Stomach (tissue), 9 donors: ENCODE data around the gene GAD1. TPM values are rescaled to one million over a fixed set of nuclear protein-coding genes. Genes with fewer than 3 reads are reported as not detected.

Experiments used
- DNase-seq, 2 donors: peaks; one replicate each; pipeline versions ENCODE4 v3.0.0 to v3.0.0-alpha.2; 2013 to 2019
- H3K27ac ChIP-seq, 5 donors: fragments of 200-600 bp in 4 of 5; sonication (generic) in 4 of 5; one replicate each; pipeline ENCODE4 v1.5.1; 2013 to 2019; ENCODE audit warnings: mild to moderate bottlenecking in 1 of 5, moderate library complexity in 1 of 5
- H3K27me3 ChIP-seq, 3 donors: fragments of 200-600 bp; sonication (generic); one replicate each; pipeline ENCODE4 v1.5.1; 2017 to 2019; ENCODE audit warnings: mixed run types in 1 of 3
- H3K36me3 ChIP-seq, 4 donors: fragments of 200-600 bp; sonication (generic); 1 replicate in 3 of 4; 2 replicates in 1 of 4; pipeline ENCODE4 v1.5.1; 2016 to 2019
- H3K4me1 ChIP-seq, 4 donors: fragments of 200-600 bp; sonication (generic); one replicate each; pipeline ENCODE4 v1.5.1; 2016 to 2019
- H3K4me3 ChIP-seq, 4 donors: fragments of 200-600 bp; sonication (generic) in 3 of 4; one replicate each; pipeline ENCODE4 v1.5.1; 2016 to 2019; ENCODE audit warnings: mild to moderate bottlenecking in 1 of 4
- H3K9me3 ChIP-seq, 4 donors: fragments of 200-600 bp; sonication (generic); one replicate each; pipeline ENCODE4 v1.5.1; 2016 to 2019
- EP300 ChIP-seq: sonication (generic); formaldehyde crosslinking; IDR thresholded peaks from one replicate; pipeline ENCODE4 v1.6.1; 2017; ENCODE audit warnings: antibody characterized with exemption
- POLR2A ChIP-seq, 4 donors: fragments of 450-650 bp; IDR thresholded peaks; one replicate each; pipeline ENCODE4 v1.6.1; 2016; ENCODE audit warnings: antibody characterized with exemption in 4 of 4, control low read depth in 2 of 4, mild to moderate bottlenecking in 1 of 4, moderate library complexity in 1 of 4
- POLR2AphosphoS5 ChIP-seq, 3 donors: sonication (generic); formaldehyde crosslinking; IDR thresholded peaks; one replicate each; pipeline ENCODE4 v1.6.1; 2016; ENCODE audit warnings: antibody characterized with exemption in 3 of 3
- WGBS, 5 donors: extraction: QIAGEN DNeasy Blood & Tissue Kit in 3 of 5; methylation state at CpG; one replicate each; pipeline versions ENCODE4 v1.1.5 to v1.1.7; 2013 to 2018; 5-methylcytosine and 5-hydroxymethylcytosine counted together
- intact Hi-C: fragments of 100-400 bp; cut with DNase I; formaldehyde crosslinking; loops from one replicate; pipeline ENCODE4 v1.15.1; 2023; ENCODE audit warnings: low total_unique reads
- polyA plus RNA-seq, 3 donors: library from polyadenylated mRNA; stranded (reverse); fragments of 200-250 nt; gene quantifications; one replicate each; pipeline ENCODE4 v1.2.3, GENCODE V29; 2013
- total RNA-seq, 5 donors: library from RNA; depleted of rRNA; stranded (reverse); fragments of >200 nt; gene quantifications; one replicate each; pipeline versions ENCODE4 v1.1.0 to v1.2.3, GENCODE V29; 2014 to 2016
- TF ChIP-seq, protein P1 (sequence below), 7 experiments: fragments of 450-650 bp in 4 of 7; fragments of 200-600 bp in 3 of 7; sonication (generic) in 3 of 7; IDR thresholded peaks; one replicate each; pipeline ENCODE4 v1.5.1; 2016 to 2019; ENCODE audit warnings: antibody characterized with exemption in 7 of 7, control low read depth in 2 of 7, mild to moderate bottlenecking in 1 of 7
- donor health status: healthy with polysubstance abuse.
- donor health status: Bipolar disorder and iron deficiency.
- donor health status: healthy.

Gene GAD1
- total and polyA plus RNA-seq, 8 donors = 0.38 to 2.4 (median 0.81) TPM; not detected in 5

DNA sequence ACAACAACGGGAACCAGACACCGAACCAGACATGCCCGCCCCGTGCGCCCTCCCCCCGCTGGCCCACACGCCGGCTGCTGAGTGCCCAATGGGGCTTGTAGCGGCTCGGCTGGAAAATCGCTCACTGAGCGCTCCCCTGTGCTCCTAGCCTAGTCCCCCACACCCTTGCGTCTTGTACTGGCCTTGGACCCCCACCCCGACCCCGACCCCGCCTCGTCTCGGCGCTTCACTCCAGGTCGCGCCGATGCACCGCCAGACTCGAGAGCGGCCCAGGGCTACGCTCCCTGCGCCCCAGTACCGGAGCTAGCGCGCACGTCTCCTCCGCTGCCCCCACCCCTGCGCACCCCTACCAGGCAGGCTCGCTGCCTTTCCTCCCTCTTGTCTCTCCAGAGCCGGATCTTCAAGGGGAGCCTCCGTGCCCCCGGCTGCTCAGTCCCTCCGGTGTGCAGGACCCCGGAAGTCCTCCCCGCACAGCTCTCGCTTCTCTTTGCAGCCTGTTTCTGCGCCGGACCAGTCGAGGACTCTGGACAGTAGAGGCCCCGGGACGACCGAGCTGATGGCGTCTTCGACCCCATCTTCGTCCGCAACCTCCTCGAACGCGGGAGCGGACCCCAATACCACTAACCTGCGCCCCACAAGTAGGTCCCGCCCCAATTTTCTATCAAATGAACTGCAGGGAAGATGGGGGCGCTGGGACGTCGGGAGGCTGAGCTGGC lies 1.5 kb downstream of the GAD1 start:
- TF ChIP-seq POLR2A (IDR thresholded peaks at IDR 0.05) (no peak), POLR2AphosphoS5 (IDR thresholded peaks at IDR 0.05) (no peak), EP300 (no peak)
- TF ChIP-seq, protein P1, sequence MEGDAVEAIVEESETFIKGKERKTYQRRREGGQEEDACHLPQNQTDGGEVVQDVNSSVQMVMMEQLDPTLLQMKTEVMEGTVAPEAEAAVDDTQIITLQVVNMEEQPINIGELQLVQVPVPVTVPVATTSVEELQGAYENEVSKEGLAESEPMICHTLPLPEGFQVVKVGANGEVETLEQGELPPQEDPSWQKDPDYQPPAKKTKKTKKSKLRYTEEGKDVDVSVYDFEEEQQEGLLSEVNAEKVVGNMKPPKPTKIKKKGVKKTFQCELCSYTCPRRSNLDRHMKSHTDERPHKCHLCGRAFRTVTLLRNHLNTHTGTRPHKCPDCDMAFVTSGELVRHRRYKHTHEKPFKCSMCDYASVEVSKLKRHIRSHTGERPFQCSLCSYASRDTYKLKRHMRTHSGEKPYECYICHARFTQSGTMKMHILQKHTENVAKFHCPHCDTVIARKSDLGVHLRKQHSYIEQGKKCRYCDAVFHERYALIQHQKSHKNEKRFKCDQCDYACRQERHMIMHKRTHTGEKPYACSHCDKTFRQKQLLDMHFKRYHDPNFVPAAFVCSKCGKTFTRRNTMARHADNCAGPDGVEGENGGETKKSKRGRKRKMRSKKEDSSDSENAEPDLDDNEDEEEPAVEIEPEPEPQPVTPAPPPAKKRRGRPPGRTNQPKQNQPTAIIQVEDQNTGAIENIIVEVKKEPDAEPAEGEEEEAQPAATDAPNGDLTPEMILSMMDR (IDR thresholded peaks at IDR 0.05) = no peak
- H3K9me3 ChIP-seq = peaks cover 0 to 5% (median 0%) of the 10 kb centered on the region in 4 donors
- intact Hi-C loops = loop anchor here (5.0 to 10.0 kb wide), 3 partner anchors 103 to 453 kb away; partner anchors contain the start of gene SP5
- 3 to 7% (median 4%) methylated on average over 37 to 60 of the region's 60 CpGs for WGBS, 5 donors
- peaks cover 76 to 92% (median 84%) of the 10 kb centered on the region in 4 donors for H3K4me1 ChIP-seq
- H3K27ac ChIP-seq = no peak overlapping the region
- DNase-seq = peak in 1 of 2 donors; percentile 35
- H3K27me3 ChIP-seq = peaks cover 66 to 100% (median 100%) of the 10 kb centered on the region in 3 donors
- peak overlapping the region; percentile 35 to 64 (median 44) for H3K4me3 ChIP-seq
- no peaks in the 10 kb centered on the region for H3K36me3 ChIP-seq

DNA sequence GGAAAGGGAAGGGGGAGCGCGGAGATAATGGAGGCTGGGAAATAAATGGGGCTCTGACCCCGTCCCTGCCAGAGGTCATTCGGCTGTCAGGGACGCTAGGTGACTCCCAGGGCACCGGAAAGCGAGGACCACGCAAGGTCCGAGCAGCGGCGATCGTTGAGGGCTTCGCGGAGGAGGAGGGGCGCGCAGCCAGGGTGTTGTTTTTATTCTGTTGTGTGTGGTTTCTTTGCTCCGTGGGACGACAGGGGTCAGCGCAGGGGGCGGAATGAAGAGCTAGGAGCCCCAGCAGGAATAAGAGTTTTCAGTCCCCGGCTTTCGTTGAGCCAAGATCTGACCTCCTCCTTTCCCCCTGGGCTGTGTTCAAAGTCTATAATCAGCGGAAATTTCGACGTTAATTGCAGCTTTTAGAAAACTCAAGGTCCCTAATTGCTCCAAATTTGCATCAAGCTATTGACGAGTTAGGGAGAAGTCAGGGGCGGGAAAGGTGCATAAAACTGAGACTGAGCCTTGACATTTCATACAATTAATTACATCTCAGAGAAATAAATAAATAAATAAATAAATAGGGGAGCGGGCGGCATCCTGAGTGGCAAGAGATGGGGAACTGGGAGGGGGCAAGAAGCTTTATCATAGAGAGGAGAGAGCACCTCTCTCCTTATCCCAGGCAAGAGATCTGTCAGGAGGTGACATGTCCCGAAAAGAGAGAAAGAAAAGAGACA lies 2.2 kb downstream of the GAD1 start:
- 7 to 10% (median 9%) methylated on average over 29 to 30 of the region's 30 CpGs for WGBS, 5 donors
- DNase-seq = no peak
- TF ChIP-seq, protein P1 (IDR thresholded peaks at IDR 0.05) = no peak
- no peak for TF ChIP-seq EP300
- no peak for TF ChIP-seq POLR2AphosphoS5 (IDR thresholded peaks at IDR 0.05)
- intact Hi-C loops = loop anchor here (5.0 to 10.0 kb wide), 3 partner anchors 104 to 454 kb away; partner anchors contain the start of gene SP5
- Histone ChIP-seq H3K4me3 (peak overlapping the region in 2 of 4 donors; percentile 49 to 64), H3K27me3 (peaks cover 66 to 100% (median 100%) of the 10 kb centered on the region in 3 donors), H3K9me3 (peaks cover 0 to 12% (median 0%) of the 10 kb centered on the region in 4 donors), H3K27ac (no peak overlapping the region), H3K4me1 (peaks cover 75 to 92% (median 88%) of the 10 kb centered on the region in 4 donors), H3K36me3 (no peaks in the 10 kb centered on the region)

DNA sequence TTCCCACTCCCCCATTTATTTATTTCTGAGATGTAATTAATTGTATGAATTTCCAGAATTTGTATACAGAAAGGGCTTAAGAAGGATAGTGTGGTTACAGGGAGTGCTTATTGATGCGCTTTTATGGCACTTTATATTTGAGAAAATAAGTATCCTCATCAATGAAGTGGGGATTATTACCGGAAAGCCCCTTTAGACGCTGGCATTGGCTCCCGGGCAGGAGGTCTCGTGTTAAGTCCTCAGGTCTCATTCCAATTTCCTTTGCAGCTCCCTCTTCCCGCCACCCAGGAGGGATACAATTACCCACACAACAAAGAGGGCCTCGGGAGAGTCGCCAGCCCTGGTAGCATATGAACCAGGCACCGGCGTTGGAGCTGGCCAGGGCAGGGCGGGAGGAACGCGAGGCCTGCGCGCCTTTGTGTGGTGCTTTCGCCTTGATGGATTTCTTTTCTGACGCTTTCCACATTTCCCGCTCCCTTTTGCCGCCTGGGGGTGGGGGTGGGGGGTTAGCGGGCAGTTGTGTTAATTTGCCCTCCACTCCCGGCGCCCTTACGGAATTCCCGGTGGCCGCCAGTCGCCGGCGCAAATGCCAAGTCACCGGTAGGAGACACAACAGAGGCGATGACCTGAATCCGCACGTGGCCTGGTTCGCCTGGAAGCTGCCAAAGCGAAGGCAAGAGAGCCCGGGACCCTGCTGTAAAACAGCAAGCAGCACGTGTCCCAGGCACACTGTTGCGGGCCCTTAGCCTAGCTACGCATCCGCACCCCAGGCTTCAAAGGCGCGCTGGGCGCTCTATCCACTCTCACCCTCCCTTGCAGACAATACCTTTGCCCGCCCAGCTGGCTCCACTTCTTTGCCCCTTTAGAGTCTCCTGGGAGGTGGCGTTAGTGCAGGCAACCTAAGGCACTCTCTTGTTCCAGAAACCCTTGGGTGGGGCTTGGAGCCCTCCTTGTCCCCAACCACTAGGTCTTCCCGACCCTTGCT lies 3.3 kb downstream of the GAD1 start:
- Histone ChIP-seq H3K27me3 (peaks cover 61 to 100% (median 97%) of the 10 kb centered on the region in 3 donors), H3K9me3 (peaks cover 0 to 13% (median 0%) of the 10 kb centered on the region in 4 donors), H3K27ac (no peak overlapping the region), H3K4me1 (peaks cover 75 to 88% (median 85%) of the 10 kb centered on the region in 4 donors), H3K4me3 (peak overlapping the region; percentile 14 to 44 (median 33)), H3K36me3 (no peaks in the 10 kb centered on the region)
- intact Hi-C loops = loop anchor here (5.0 to 10.0 kb wide), 3 partner anchors 105 to 455 kb away; partner anchors contain the start of gene SP5
- WGBS, 5 donors = 10 to 15% (median 13%) methylated on average over 43 to 45 of the region's 45 CpGs
- TF ChIP-seq, protein P1 (IDR thresholded peaks at IDR 0.05) = no peak
- TF ChIP-seq EP300 = no peak
- no peak for TF ChIP-seq POLR2A (IDR thresholded peaks at IDR 0.05)
- no peak for TF ChIP-seq POLR2AphosphoS5 (IDR thresholded peaks at IDR 0.05)
- peak in 1 of 2 donors; percentile 37 for DNase-seq
